HCT116 (cell line): ENCODE measurements around the gene UVRAG. TPM values are rescaled to one million over a fixed set of nuclear protein-coding genes. Genes with fewer than 3 reads are reported as not detected.

Experiments
- ATAC-seq: fragments of 200-7000 bp; cut with Tn5 transposase; 2 replicates; pipeline ENCODE4 v1.9.1; 2020; ENCODE audit warnings: mild to moderate bottlenecking, moderate library complexity
- BruUV-seq: library from RNA; stranded (reverse); fragments of 400-500 nt; replicated peaks from 2 replicates; lab custom pipeline; 2021; lab: Mats Ljungman, UMichigan
- CTCF ChIA-PET: fragments of 300-600 bp; sonication (Branson Sonifier 250); formaldehyde crosslinking; loops from one replicate; lab custom pipeline; 2021; ENCODE audit warnings: antibody characterized with exemption; lab: Charles Lee
- POLR2A ChIA-PET: fragments of 300-600, 350-600 bp; sonication (Branson Sonifier 250); formaldehyde crosslinking; loops from one replicate; lab custom pipeline; 2021; ENCODE audit warnings: antibody characterized with exemption; lab: Charles Lee
- RAD21 ChIA-PET, 2 experiments: fragments of 300-600 bp; sonication (Branson Sonifier 250); formaldehyde crosslinking; loops; one replicate each; lab custom pipeline; 2023; ENCODE audit warnings: low total read pairs in 2 of 2; ENCODE audit not compliant: uncharacterized antibody in 2 of 2, unreplicated experiment in 2 of 2, low non-redundant PET in 1 of 2; lab: Charles Lee
- DNase-seq: peaks from one replicate; pipeline ENCODE4 v3.0.0-alpha.2; 2010; ENCODE audit warnings: low read depth, low spot score
- H2AFZ ChIP-seq: fragments of 200-600 bp; shearing (Covaris generic), sonication (generic); 2 replicates; pipeline ENCODE4 v1.6.1; 2017; ENCODE audit warnings: low read depth, mixed run types, mixed read lengths, antibody characterized with exemption, low read length; ENCODE audit not compliant: poor library complexity, severe bottlenecking
- H3K27ac ChIP-seq: 2 replicates; pipeline ENCODE4 v1.5.1; 2012; ENCODE audit warnings: low read depth, low read length
- H3K27me3 ChIP-seq: fragments of 200-600 bp; sonication (generic); 2 replicates; pipeline ENCODE4 v1.6.1; 2016; ENCODE audit warnings: mixed run types, low read length, mixed read lengths; ENCODE audit not compliant: insufficient read depth
- H3K36me3 ChIP-seq, 2 experiments: fragments of 200-500 bp in 1 of 2; fragments of 200-600 bp in 1 of 2; sonication (Bioruptor generic) in 1 of 2; sonication (generic) in 1 of 2; 2 replicates each; pipeline versions ENCODE4 v1.5.1 to v1.6.1; 2014 to 2016; ENCODE audit warnings: low read length in 2 of 2, inconsistent platforms in 1 of 2, mixed read lengths in 1 of 2, mixed run types in 1 of 2; ENCODE audit not compliant: insufficient read depth in 2 of 2, control insufficient read depth in 1 of 2
- H3K4me1 ChIP-seq, 2 experiments: fragments of 200-600 bp in 1 of 2; sonication (generic) in 1 of 2; 2 replicates each; pipeline versions ENCODE4 v1.5.1 to v1.6.1; 2012 to 2017; ENCODE audit warnings: low read length in 2 of 2, inconsistent platforms in 1 of 2, mild to moderate bottlenecking in 1 of 2, mixed read lengths in 1 of 2, mixed run types in 1 of 2, moderate library complexity in 1 of 2; ENCODE audit not compliant: insufficient read depth in 2 of 2, control insufficient read depth in 1 of 2
- H3K4me2 ChIP-seq: fragments of 200-600 bp; sonication (generic); 2 replicates; pipeline ENCODE4 v1.6.1; 2017; ENCODE audit warnings: mixed run types, low read length, mixed read lengths
- H3K4me3 ChIP-seq, 2 experiments: fragments of 200-600 bp in 1 of 2; sonication (generic) in 1 of 2; replicated peaks in 1 of 2; 2 replicates each; pipeline ENCODE4 v1.5.1; 2011 to 2016; ENCODE audit warnings: low read length in 2 of 2, control low read depth in 1 of 2, low read depth in 1 of 2, mild to moderate bottlenecking in 1 of 2, mixed read lengths in 1 of 2, mixed run types in 1 of 2
- H3K79me2 ChIP-seq: fragments of 200-600 bp; sonication (generic); 2 replicates; pipeline ENCODE4 v1.6.1; 2017; ENCODE audit warnings: mild to moderate bottlenecking, mixed run types, low read length, moderate library complexity, mixed read lengths; ENCODE audit not compliant: insufficient read depth
- H3K9ac ChIP-seq: fragments of 200-600 bp; sonication (generic); 2 replicates; pipeline ENCODE4 v1.6.1; 2016; ENCODE audit warnings: low read length, mixed read lengths
- H3K9me2 ChIP-seq: fragments of 200-600 bp; sonication (generic), shearing (Covaris generic); 2 replicates; pipeline ENCODE4 v1.6.1; 2017; ENCODE audit warnings: mixed run types, mild to moderate bottlenecking, moderate library complexity; ENCODE audit not compliant: insufficient read depth
- H3K9me3 ChIP-seq, 2 experiments: fragments of 200-500 bp in 1 of 2; fragments of 200-600 bp in 1 of 2; sonication (Bioruptor generic) in 1 of 2; sonication (generic) in 1 of 2; 2 replicates each; pipeline ENCODE4 v1.6.1; 2014 to 2017; ENCODE audit warnings: low read length in 2 of 2, mixed read lengths in 2 of 2, inconsistent platforms in 1 of 2, low read depth in 1 of 2, mild to moderate bottlenecking in 1 of 2, mixed run types in 1 of 2, moderate library complexity in 1 of 2; ENCODE audit not compliant: control insufficient read depth in 1 of 2, insufficient read depth in 1 of 2
- H4K20me1 ChIP-seq: fragments of 200-600 bp; sonication (generic), shearing (Covaris generic); 2 replicates; pipeline ENCODE4 v1.6.1; 2017; ENCODE audit warnings: mixed run types, mild to moderate bottlenecking, moderate library complexity; ENCODE audit not compliant: insufficient read depth
- CBX3 ChIP-seq: IDR thresholded peaks from 2 replicates; pipeline ENCODE4 v1.6.1; 2012; ENCODE audit warnings: low read depth
- CEBPB ChIP-seq: IDR thresholded peaks from 2 replicates; pipeline ENCODE4 v1.6.1; 2012; ENCODE audit warnings: low read depth
- CTCF ChIP-seq, 3 experiments: fragments of 200-600 bp in 1 of 3; sonication (generic) in 1 of 3; IDR thresholded peaks in 2 of 3; conservative IDR thresholded peaks in 1 of 3; 2 replicates each; pipeline ENCODE4 v1.5.1; 2012 to 2017; ENCODE audit warnings: low read depth in 2 of 3, low read length in 2 of 3, antibody characterized with exemption in 1 of 3, borderline replicate concordance in 1 of 3, control low read depth in 1 of 3, mild to moderate bottlenecking in 1 of 3, mixed read lengths in 1 of 3, mixed run types in 1 of 3, moderate library complexity in 1 of 3; ENCODE audit not compliant: insufficient read depth in 1 of 3
- EGR1 ChIP-seq: IDR thresholded peaks from 2 replicates; pipeline ENCODE4 v1.6.1; 2012; ENCODE audit warnings: low read depth
- EZH2 ChIP-seq: fragments of 200-600 bp; sonication (generic); IDR thresholded peaks from 2 replicates; pipeline ENCODE4 v1.6.1; 2017; ENCODE audit warnings: antibody characterized with exemption, mixed run types
- EZH2phosphoT487 ChIP-seq: fragments of 200-600 bp; IDR thresholded peaks from 2 replicates; pipeline ENCODE4 v1.6.1; 2018; ENCODE audit warnings: antibody characterized with exemption, borderline replicate concordance
- FOSL1 ChIP-seq: IDR thresholded peaks from 2 replicates; pipeline ENCODE4 v1.6.1; 2012; ENCODE audit warnings: low read depth
- JUND ChIP-seq: IDR thresholded peaks from 2 replicates; pipeline ENCODE4 v1.6.1; 2012
- POLR2A ChIP-seq: IDR thresholded peaks from 2 replicates; pipeline ENCODE4 v1.7.0; 2011; ENCODE audit warnings: borderline replicate concordance; ENCODE audit not compliant: insufficient read depth, insufficient read length; ENCODE audit errors: extremely low read depth
- POLR2AphosphoS5 ChIP-seq: IDR thresholded peaks from 2 replicates; pipeline ENCODE4 v1.6.1; 2011; ENCODE audit warnings: mild to moderate bottlenecking, low read depth, low read length, moderate library complexity
- REST ChIP-seq: IDR thresholded peaks from 2 replicates; pipeline ENCODE4 v1.6.1; 2012; ENCODE audit warnings: low read depth
- SP1 ChIP-seq: IDR thresholded peaks from 2 replicates; pipeline ENCODE4 v1.6.1; 2012; ENCODE audit warnings: low read depth
- SRF ChIP-seq: IDR thresholded peaks from 2 replicates; pipeline ENCODE4 v1.6.1; 2012; ENCODE audit warnings: low read depth
- TCF7L2 ChIP-seq: IDR thresholded peaks from 2 replicates; pipeline ENCODE4 v1.7.0; 2011; ENCODE audit warnings: borderline replicate concordance, inconsistent platforms; ENCODE audit not compliant: insufficient read depth, insufficient read length; ENCODE audit errors: extremely low read depth
- YY1 ChIP-seq: IDR thresholded peaks from 2 replicates; pipeline ENCODE4 v1.6.1; 2011; ENCODE audit warnings: low read length, low read depth, moderate library complexity, mild to moderate bottlenecking; ENCODE audit not compliant: insufficient replicate concordance; ENCODE audit errors: extremely low read depth
- ZNF274 ChIP-seq: fragments of 200-500 bp; sonication (Bioruptor generic); IDR thresholded peaks from 2 replicates; pipeline ENCODE4 v1.6.1; 2014; ENCODE audit warnings: mild to moderate bottlenecking, low read depth, low read length, inconsistent platforms
- intact Hi-C: fragments of 100-400 bp; cut with micrococcal nuclease; formaldehyde crosslinking; loops from 2 replicates; pipeline ENCODE4 v1.10.0; 2022
- total RNA-seq: library from RNA; stranded (reverse); gene quantifications from one replicate; pipeline ENCODE4 v1.2.1, GENCODE V29; 2021; ENCODE audit not compliant: unreplicated experiment

UVRAG gene
- total RNA-seq, 1 experiment from 2014 or later, result 12.3 TPM

- no TSS peak for BruUV-seq
- POLR2A ChIA-PET, result no interaction called here
- Histone ChIP-seq H3K4me2 (no peak overlapping the region), H3K27ac (no peak overlapping the region), H3K27me3 (no peaks in the 10 kb centered on the region), H3K9ac (no peak overlapping the region), H3K9me2 (no peaks in the 10 kb centered on the region), H3K36me3 (no peaks in the 10 kb centered on the region), H3K4me1 (no peaks in the 10 kb centered on the region), H2AFZ (no peak overlapping the region), H4K20me1 (no peaks in the 10 kb centered on the region; the same call in 1 of the 2 replicates), H3K9me3 (no peaks in the 10 kb centered on the region), H3K4me3 (no peak overlapping the region), H3K79me2 (no peaks in the 10 kb centered on the region)
- DNase-seq, result no peak
- intact Hi-C loops, result no loop called here
- RAD21 ChIA-PET, result no interaction called here
- no peak for TF ChIP-seq EGR1
- no peak for TF ChIP-seq POLR2A
- TF ChIP-seq JUND, result no peak
- TF ChIP-seq YY1, result no peak
- no peak for TF ChIP-seq TCF7L2
- TF ChIP-seq CBX3, result no peak
- no peak for TF ChIP-seq EZH2
- no peak for TF ChIP-seq EZH2phosphoT487
- no peak for TF ChIP-seq POLR2AphosphoS5
- TF ChIP-seq SP1, result no peak
- TF ChIP-seq CTCF (IDR thresholded peaks at IDR 0.05 in 2 of 3, conservative IDR thresholded peaks at IDR 0.05 in 1 of 3; ENCODE audit: borderline replicate concordance in 1 of 3, insufficient read depth in 1 of 3, low read depth in 2 of 3, low read length in 2 of 3), result no peak
- no peak for TF ChIP-seq CEBPB
- no peak for TF ChIP-seq FOSL1
- no peak for TF ChIP-seq REST
- no peak for TF ChIP-seq SRF
- no peak for TF ChIP-seq ZNF274
- TF ChIP-seq, all 23 proteins: peak for 0
- CTCF ChIA-PET, result interaction anchor here (1.0 kb wide), 1 partner anchor 9 kb away, joined by 3 read pairs; no protein-coding TSS in a partner anchor
- ATAC-seq, result no peak
Observed at GRCh38 chr11:75905434-75905833, 90.4 kb downstream of the UVRAG start.
